Parathyroid adenoma (tissue), 2 donors: ENCODE results near the gene PDF.

Experiments used
- H2AFZ ChIP-seq: fragments of 300-600 bp; sonication (generic); one replicate; pipeline ENCODE4 v1.7.0; 2017; ENCODE audit warnings: antibody characterized with exemption, mild to moderate bottlenecking
- H3K27ac ChIP-seq: fragments of 300-600 bp; sonication (generic); one replicate; pipeline ENCODE4 v1.7.0; 2017
- H3K27me3 ChIP-seq: fragments of 300-600 bp; sonication (generic); one replicate; pipeline ENCODE4 v1.7.0; 2017; ENCODE audit warnings: low read length; ENCODE audit not compliant: control insufficient read depth, insufficient read depth
- H3K36me3 ChIP-seq: fragments of 300-600 bp; sonication (generic); one replicate; pipeline ENCODE4 v1.7.0; 2017; ENCODE audit warnings: low read length; ENCODE audit not compliant: control insufficient read depth, insufficient read depth
- H3K4me1 ChIP-seq: fragments of 300-600 bp; sonication (generic); one replicate; pipeline ENCODE4 v1.7.0; 2017; ENCODE audit warnings: control low read depth
- H3K4me2 ChIP-seq: fragments of 300-600 bp; sonication (generic); one replicate; pipeline ENCODE4 v1.7.0; 2017; ENCODE audit warnings: low read length
- H3K4me3 ChIP-seq: fragments of 300-600 bp; sonication (generic); one replicate; pipeline ENCODE4 v1.7.0; 2017; ENCODE audit warnings: low read depth, low read length
- H3K79me2 ChIP-seq: fragments of 300-600 bp; sonication (generic); one replicate; pipeline ENCODE4 v1.7.0; 2017; ENCODE audit warnings: control low read depth
- H3K9ac ChIP-seq: fragments of 300-600 bp; sonication (generic); one replicate; pipeline ENCODE4 v1.7.0; 2017; ENCODE audit warnings: mild to moderate bottlenecking
- H3K9me3 ChIP-seq: fragments of 300-600 bp; sonication (generic); one replicate; pipeline ENCODE4 v1.7.0; 2017; ENCODE audit warnings: low read length; ENCODE audit not compliant: control insufficient read depth
- TF ChIP-seq, protein P1 (sequence below): fragments of 300-600 bp; sonication (generic); IDR thresholded peaks from one replicate; pipeline ENCODE4 v1.7.0; 2017; ENCODE audit warnings: antibody characterized with exemption, mild to moderate bottlenecking
- donor health status: primary hyperparathyroidism.

The PDF gene, protein sequence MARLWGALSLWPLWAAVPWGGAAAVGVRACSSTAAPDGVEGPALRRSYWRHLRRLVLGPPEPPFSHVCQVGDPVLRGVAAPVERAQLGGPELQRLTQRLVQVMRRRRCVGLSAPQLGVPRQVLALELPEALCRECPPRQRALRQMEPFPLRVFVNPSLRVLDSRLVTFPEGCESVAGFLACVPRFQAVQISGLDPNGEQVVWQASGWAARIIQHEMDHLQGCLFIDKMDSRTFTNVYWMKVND

DNA sequence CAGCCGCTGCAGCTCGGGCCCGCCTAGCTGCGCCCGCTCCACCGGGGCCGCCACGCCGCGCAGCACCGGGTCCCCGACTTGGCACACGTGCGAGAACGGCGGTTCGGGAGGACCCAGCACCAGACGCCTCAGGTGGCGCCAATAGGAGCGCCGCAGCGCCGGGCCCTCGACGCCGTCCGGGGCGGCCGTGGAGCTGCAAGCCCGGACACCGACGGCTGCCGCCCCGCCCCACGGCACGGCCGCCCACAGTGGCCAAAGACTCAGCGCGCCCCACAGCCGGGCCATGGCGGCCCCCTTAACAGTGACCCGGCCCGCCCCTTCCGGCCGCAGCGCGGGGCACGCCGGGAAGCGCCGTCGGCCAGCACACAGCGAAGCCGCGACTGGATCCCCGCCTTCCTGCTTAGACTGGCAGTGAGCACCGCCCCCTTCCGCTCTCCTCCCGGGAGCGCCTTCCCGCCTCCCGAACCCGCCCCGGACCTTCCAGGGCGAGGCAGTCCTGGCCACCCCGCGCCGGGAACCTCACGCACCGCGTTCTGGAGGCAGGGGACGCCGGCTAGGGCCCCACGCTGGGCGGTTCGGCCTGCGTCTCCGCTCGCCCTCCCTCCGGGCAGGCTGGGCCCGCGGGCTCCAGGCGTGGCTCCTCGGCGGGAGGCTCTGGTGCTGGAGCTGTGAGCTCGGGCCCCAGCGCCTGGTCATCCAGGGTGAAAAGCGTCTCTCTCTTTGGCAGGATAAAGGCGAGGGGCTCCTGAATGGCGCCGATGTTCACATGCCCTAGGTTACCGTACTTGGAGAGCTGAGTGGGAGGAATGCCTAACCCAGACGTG lies at the start of gene PDF:
TSS of gene PDF (minus strand) at position 303 of the 824 bp plus-strand sequence. CDS start at position 285, 18 bp downstream.
- Histone ChIP-seq H3K27me3 (no peaks in the 10 kb centered on the region), H3K9ac (no peak within 1 kb of the TSS), H3K27ac (peak within 1 kb of the TSS; percentile 80), H2AFZ (peak within 1 kb of the TSS; percentile 88), H3K9me3 (no peaks in the 10 kb centered on the region), H3K79me2 (peaks cover 24% of the 10 kb centered on the region), H3K4me2 (peak within 1 kb of the TSS; percentile 89), H3K4me1 (peaks cover 24% of the 10 kb centered on the region), H3K4me3 (peak within 1 kb of the TSS; percentile 66), H3K36me3 (no peaks in the 10 kb centered on the region)
- TF ChIP-seq, protein P1, sequence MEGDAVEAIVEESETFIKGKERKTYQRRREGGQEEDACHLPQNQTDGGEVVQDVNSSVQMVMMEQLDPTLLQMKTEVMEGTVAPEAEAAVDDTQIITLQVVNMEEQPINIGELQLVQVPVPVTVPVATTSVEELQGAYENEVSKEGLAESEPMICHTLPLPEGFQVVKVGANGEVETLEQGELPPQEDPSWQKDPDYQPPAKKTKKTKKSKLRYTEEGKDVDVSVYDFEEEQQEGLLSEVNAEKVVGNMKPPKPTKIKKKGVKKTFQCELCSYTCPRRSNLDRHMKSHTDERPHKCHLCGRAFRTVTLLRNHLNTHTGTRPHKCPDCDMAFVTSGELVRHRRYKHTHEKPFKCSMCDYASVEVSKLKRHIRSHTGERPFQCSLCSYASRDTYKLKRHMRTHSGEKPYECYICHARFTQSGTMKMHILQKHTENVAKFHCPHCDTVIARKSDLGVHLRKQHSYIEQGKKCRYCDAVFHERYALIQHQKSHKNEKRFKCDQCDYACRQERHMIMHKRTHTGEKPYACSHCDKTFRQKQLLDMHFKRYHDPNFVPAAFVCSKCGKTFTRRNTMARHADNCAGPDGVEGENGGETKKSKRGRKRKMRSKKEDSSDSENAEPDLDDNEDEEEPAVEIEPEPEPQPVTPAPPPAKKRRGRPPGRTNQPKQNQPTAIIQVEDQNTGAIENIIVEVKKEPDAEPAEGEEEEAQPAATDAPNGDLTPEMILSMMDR, result no peak

DNA sequence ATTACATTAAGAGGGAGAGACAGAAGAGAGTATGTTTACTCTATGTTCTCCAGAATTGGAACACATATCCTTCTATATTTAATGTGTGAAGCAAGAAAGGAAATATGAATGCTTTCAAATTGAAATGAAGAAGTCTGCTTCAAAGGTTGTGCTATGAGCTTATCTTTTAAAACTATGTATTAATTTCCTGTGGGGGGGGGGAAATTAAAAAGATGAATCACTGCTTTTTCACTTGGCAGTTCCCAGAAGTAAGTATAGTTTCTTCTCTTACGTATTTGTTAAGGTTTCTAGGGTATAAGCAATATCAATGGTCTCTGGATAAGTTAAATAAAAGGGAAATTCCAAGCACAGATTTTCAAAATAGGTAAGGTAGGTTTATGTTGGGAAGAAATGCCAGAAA lies 48.4 kb upstream of the PDF start:
- TF ChIP-seq, protein P1, result no peak
- H3K4me1 ChIP-seq, result no peaks in the 10 kb centered on the region

DNA sequence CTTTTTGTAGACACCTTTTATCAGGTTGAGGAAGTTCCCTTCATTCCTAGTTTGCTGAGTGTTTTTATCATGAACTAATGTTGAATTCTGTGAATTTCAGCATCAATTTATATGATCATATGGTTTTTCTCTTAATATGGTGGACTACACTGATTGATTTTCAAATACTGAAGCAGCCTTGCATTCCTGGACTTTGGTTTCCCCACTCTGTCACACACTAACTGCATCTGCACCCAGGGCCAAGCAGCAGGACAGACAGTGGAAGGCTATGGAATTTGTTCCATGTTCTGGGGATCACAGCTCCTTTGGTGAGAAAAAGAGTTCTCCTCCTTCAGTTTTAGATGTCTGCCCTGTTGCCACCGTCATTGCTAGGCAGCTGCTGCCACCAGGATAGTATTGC lies 47.6 kb upstream of the PDF start:
- H3K27ac ChIP-seq, result no peak overlapping the region
- no peaks in the 10 kb centered on the region for H3K36me3 ChIP-seq
- H2AFZ ChIP-seq, result no peak overlapping the region
- no peak overlapping the region for H3K4me2 ChIP-seq
- no peak overlapping the region for H3K9ac ChIP-seq
- peaks cover 2% of the 10 kb centered on the region for H3K79me2 ChIP-seq
- H3K4me3 ChIP-seq, result no peak overlapping the region
- H3K4me1 ChIP-seq, result no peaks in the 10 kb centered on the region
- TF ChIP-seq, protein P1, result no peak
- H3K27me3 ChIP-seq, result no peaks in the 10 kb centered on the region
- no peaks in the 10 kb centered on the region for H3K9me3 ChIP-seq

More for the DNA sequence above, 48.4 kb upstream of the PDF start:
- Histone ChIP-seq H3K27me3 (no peaks in the 10 kb centered on the region), H3K9ac (no peak overlapping the region), H3K27ac (no peak overlapping the region), H3K79me2 (peaks cover 2% of the 10 kb centered on the region), H3K4me2 (no peak overlapping the region), H3K4me3 (no peak overlapping the region), H2AFZ (no peak overlapping the region), H3K9me3 (no peaks in the 10 kb centered on the region), H3K36me3 (no peaks in the 10 kb centered on the region)

DNA sequence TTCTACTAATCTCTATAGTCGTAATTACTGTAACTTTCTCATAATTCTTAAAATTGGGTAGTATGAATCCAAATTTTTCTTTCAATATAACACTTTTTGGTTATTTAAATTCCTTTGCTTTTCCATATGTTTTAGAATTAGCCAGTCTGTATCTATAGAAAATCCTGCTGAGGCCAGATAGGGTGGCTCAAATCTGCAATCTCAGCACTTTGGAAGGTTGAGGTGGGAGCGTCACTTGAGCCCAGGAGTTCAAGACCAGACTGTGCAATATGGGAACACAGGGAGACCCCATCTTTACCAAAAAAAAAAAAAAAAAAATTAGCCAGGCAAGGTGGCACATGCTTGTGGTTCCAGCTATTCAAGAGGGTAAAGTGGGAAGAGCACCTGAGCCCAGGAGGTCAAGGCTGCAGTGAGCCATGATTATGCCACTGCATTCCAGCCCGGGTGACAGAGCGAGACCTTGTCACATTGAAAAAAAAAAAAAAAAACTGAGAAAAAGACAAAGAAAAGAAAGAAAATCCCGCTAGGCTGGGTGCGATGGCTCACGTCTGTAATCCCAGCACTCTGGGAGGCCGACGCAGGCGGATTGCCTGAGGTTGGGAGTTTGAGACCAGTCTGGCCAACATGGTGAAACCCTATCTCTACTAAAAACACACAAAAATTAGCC lies 46.1 kb upstream of the PDF start:
- Histone ChIP-seq H3K36me3 (no peaks in the 10 kb centered on the region), H3K4me2 (no peak overlapping the region), H3K9me3 (no peaks in the 10 kb centered on the region), H3K9ac (no peak overlapping the region), H3K27me3 (no peaks in the 10 kb centered on the region), H2AFZ (no peak overlapping the region), H3K79me2 (peaks cover 2% of the 10 kb centered on the region), H3K4me3 (no peak overlapping the region), H3K27ac (no peak overlapping the region), H3K4me1 (no peaks in the 10 kb centered on the region)
- TF ChIP-seq, protein P1, result no peak
